Endometrial microvascular endothelial cells (primary cell): Measurements from ENCODE around the gene MPP1. TPM values are rescaled to one million over a fixed set of nuclear protein-coding genes. Genes with fewer than 3 reads are reported as not detected.
"Not testable (repeated sequence)": the region's sequence is repeated elsewhere in the genome, so short reads cannot be mapped to it uniquely, and the experiment has no call there.

Experiments used
- in situ Hi-C: cut with HindIII; loops from 2 replicates; pipeline ENCODE4 v1.10.0; 2017; ENCODE audit warnings: low sequenced_read_pairs, low pct_unique_long_range_greater_than_20kb; ENCODE audit errors: inconsistent ontology term
- total RNA-seq: library from RNA; depleted of rRNA; stranded (reverse); fragments of >200 nt; gene quantifications from one replicate; pipeline ENCODE4 v1.2.3, GENCODE V29; 2015; ENCODE audit errors: inconsistent ontology term

Gene MPP1
- total RNA-seq, result 37.1 TPM

- in situ Hi-C loops, result no loop called here
These were observed at the start of gene MPP1 for GRCh38 chrX:154804957-154805695. MPP1 (minus strand) TSS chrX:154805485; CDS start chrX:154805373, 112 bp downstream.

GRCh38 chrX:154850957-154851611 is 45.8 kb upstream of the MPP1 start:
- in situ Hi-C loops, result no loop called here

GRCh38 chrX:154840856-154841255 is 35.6 kb upstream of the MPP1 start:
- in situ Hi-C loops, result no loop called here

- in situ Hi-C loops, result no loop called here
These were observed 30.9 kb upstream of the MPP1 start for GRCh38 chrX:154836163-154836562.

GRCh38 chrX:154834562-154834961 is 29.3 kb upstream of the MPP1 start, which contains the start of gene SMIM9:
SMIM9 (minus strand) TSS chrX:154834662; CDS start chrX:154830856, 3,806 bp downstream.
- in situ Hi-C loops, result no loop called here

- in situ Hi-C loops, result no loop called here
These were observed 28.5 kb upstream of the MPP1 start for GRCh38 chrX:154833746-154834274.

GRCh38 chrX:154829926-154830442 is 24.7 kb upstream of the MPP1 start:
- in situ Hi-C loops, result no loop called here

GRCh38 chrX:154829134-154829533 is 23.8 kb upstream of the MPP1 start:
- in situ Hi-C loops, result no loop called here

GRCh38 chrX:154828016-154828408 is 22.7 kb upstream of the MPP1 start:
- in situ Hi-C loops, result no loop called here

GRCh38 chrX:154827194-154828015 is 22.1 kb upstream of the MPP1 start:
- in situ Hi-C loops, result no loop called here

- in situ Hi-C loops, result not testable (repeated sequence)
These were observed 20.3 kb upstream of the MPP1 start for GRCh38 chrX:154825586-154825985.

- in situ Hi-C loops, result no loop called here
These were observed 19.4 kb upstream of the MPP1 start for GRCh38 chrX:154824638-154825037.

GRCh38 chrX:154822029-154822428 is 16.7 kb upstream of the MPP1 start:
- in situ Hi-C loops, result no loop called here

GRCh38 chrX:154821523-154821922 is 16.2 kb upstream of the MPP1 start:
- in situ Hi-C loops, result no loop called here

- in situ Hi-C loops, result no loop called here
These were observed 14.6 kb upstream of the MPP1 start for GRCh38 chrX:154819771-154820341.

GRCh38 chrX:154818916-154819770 is 13.9 kb upstream of the MPP1 start:
- in situ Hi-C loops, result no loop called here

GRCh38 chrX:154817048-154817618 is 11.8 kb upstream of the MPP1 start:
- in situ Hi-C loops, result not testable (repeated sequence)
